HCT116 (cell line): ENCODE results near the gene KMT2C. TPM values are rescaled to one million over a fixed set of nuclear protein-coding genes. Genes with fewer than 3 reads are reported as not detected.

Experiments used
- ATAC-seq: fragments of 200-7000 bp; cut with Tn5 transposase; 2 replicates; pipeline ENCODE4 v1.9.1; 2020; ENCODE audit warnings: mild to moderate bottlenecking, moderate library complexity
- BruUV-seq: library from RNA; stranded (reverse); fragments of 400-500 nt; replicated peaks from 2 replicates; lab custom pipeline; 2021; lab: Mats Ljungman, UMichigan
- CTCF ChIA-PET: fragments of 300-600 bp; sonication (Branson Sonifier 250); formaldehyde crosslinking; loops from one replicate; lab custom pipeline; 2021; ENCODE audit warnings: antibody characterized with exemption; lab: Charles Lee
- POLR2A ChIA-PET: fragments of 300-600, 350-600 bp; sonication (Branson Sonifier 250); formaldehyde crosslinking; loops from one replicate; lab custom pipeline; 2021; ENCODE audit warnings: antibody characterized with exemption; lab: Charles Lee
- RAD21 ChIA-PET, 2 experiments: fragments of 300-600 bp; sonication (Branson Sonifier 250); formaldehyde crosslinking; loops; one replicate each; lab custom pipeline; 2023; ENCODE audit warnings: low total read pairs in 2 of 2; ENCODE audit not compliant: uncharacterized antibody in 2 of 2, unreplicated experiment in 2 of 2, low non-redundant PET in 1 of 2; lab: Charles Lee
- DNase-seq: peaks from one replicate; pipeline ENCODE4 v3.0.0-alpha.2; 2010; ENCODE audit warnings: low read depth, low spot score
- H2AFZ ChIP-seq: fragments of 200-600 bp; shearing (Covaris generic), sonication (generic); 2 replicates; pipeline ENCODE4 v1.6.1; 2017; ENCODE audit warnings: low read depth, mixed run types, mixed read lengths, antibody characterized with exemption, low read length; ENCODE audit not compliant: poor library complexity, severe bottlenecking
- H3K27ac ChIP-seq: 2 replicates; pipeline ENCODE4 v1.5.1; 2012; ENCODE audit warnings: low read depth, low read length
- H3K27me3 ChIP-seq: fragments of 200-600 bp; sonication (generic); 2 replicates; pipeline ENCODE4 v1.6.1; 2016; ENCODE audit warnings: mixed run types, low read length, mixed read lengths; ENCODE audit not compliant: insufficient read depth
- H3K36me3 ChIP-seq, 2 experiments: fragments of 200-500 bp in 1 of 2; fragments of 200-600 bp in 1 of 2; sonication (Bioruptor generic) in 1 of 2; sonication (generic) in 1 of 2; 2 replicates each; pipeline versions ENCODE4 v1.5.1 to v1.6.1; 2014 to 2016; ENCODE audit warnings: low read length in 2 of 2, inconsistent platforms in 1 of 2, mixed read lengths in 1 of 2, mixed run types in 1 of 2; ENCODE audit not compliant: insufficient read depth in 2 of 2, control insufficient read depth in 1 of 2
- H3K4me1 ChIP-seq, 2 experiments: fragments of 200-600 bp in 1 of 2; sonication (generic) in 1 of 2; 2 replicates each; pipeline versions ENCODE4 v1.5.1 to v1.6.1; 2012 to 2017; ENCODE audit warnings: low read length in 2 of 2, inconsistent platforms in 1 of 2, mild to moderate bottlenecking in 1 of 2, mixed read lengths in 1 of 2, mixed run types in 1 of 2, moderate library complexity in 1 of 2; ENCODE audit not compliant: insufficient read depth in 2 of 2, control insufficient read depth in 1 of 2
- H3K4me2 ChIP-seq: fragments of 200-600 bp; sonication (generic); 2 replicates; pipeline ENCODE4 v1.6.1; 2017; ENCODE audit warnings: mixed run types, low read length, mixed read lengths
- H3K4me3 ChIP-seq, 2 experiments: fragments of 200-600 bp in 1 of 2; sonication (generic) in 1 of 2; replicated peaks in 1 of 2; 2 replicates each; pipeline ENCODE4 v1.5.1; 2011 to 2016; ENCODE audit warnings: low read length in 2 of 2, control low read depth in 1 of 2, low read depth in 1 of 2, mild to moderate bottlenecking in 1 of 2, mixed read lengths in 1 of 2, mixed run types in 1 of 2
- H3K79me2 ChIP-seq: fragments of 200-600 bp; sonication (generic); 2 replicates; pipeline ENCODE4 v1.6.1; 2017; ENCODE audit warnings: mild to moderate bottlenecking, mixed run types, low read length, moderate library complexity, mixed read lengths; ENCODE audit not compliant: insufficient read depth
- H3K9ac ChIP-seq: fragments of 200-600 bp; sonication (generic); 2 replicates; pipeline ENCODE4 v1.6.1; 2016; ENCODE audit warnings: low read length, mixed read lengths
- H3K9me2 ChIP-seq: fragments of 200-600 bp; sonication (generic), shearing (Covaris generic); 2 replicates; pipeline ENCODE4 v1.6.1; 2017; ENCODE audit warnings: mixed run types, mild to moderate bottlenecking, moderate library complexity; ENCODE audit not compliant: insufficient read depth
- H3K9me3 ChIP-seq, 2 experiments: fragments of 200-500 bp in 1 of 2; fragments of 200-600 bp in 1 of 2; sonication (Bioruptor generic) in 1 of 2; sonication (generic) in 1 of 2; 2 replicates each; pipeline ENCODE4 v1.6.1; 2014 to 2017; ENCODE audit warnings: low read length in 2 of 2, mixed read lengths in 2 of 2, inconsistent platforms in 1 of 2, low read depth in 1 of 2, mild to moderate bottlenecking in 1 of 2, mixed run types in 1 of 2, moderate library complexity in 1 of 2; ENCODE audit not compliant: control insufficient read depth in 1 of 2, insufficient read depth in 1 of 2
- H4K20me1 ChIP-seq: fragments of 200-600 bp; sonication (generic), shearing (Covaris generic); 2 replicates; pipeline ENCODE4 v1.6.1; 2017; ENCODE audit warnings: mixed run types, mild to moderate bottlenecking, moderate library complexity; ENCODE audit not compliant: insufficient read depth
- FOSL1 ChIP-seq: IDR thresholded peaks from 2 replicates; pipeline ENCODE4 v1.6.1; 2012; ENCODE audit warnings: low read depth
- POLR2A ChIP-seq: IDR thresholded peaks from 2 replicates; pipeline ENCODE4 v1.7.0; 2011; ENCODE audit warnings: borderline replicate concordance; ENCODE audit not compliant: insufficient read depth, insufficient read length; ENCODE audit errors: extremely low read depth
- POLR2AphosphoS5 ChIP-seq: IDR thresholded peaks from 2 replicates; pipeline ENCODE4 v1.6.1; 2011; ENCODE audit warnings: mild to moderate bottlenecking, low read depth, low read length, moderate library complexity
- TCF7L2 ChIP-seq: IDR thresholded peaks from 2 replicates; pipeline ENCODE4 v1.7.0; 2011; ENCODE audit warnings: borderline replicate concordance, inconsistent platforms; ENCODE audit not compliant: insufficient read depth, insufficient read length; ENCODE audit errors: extremely low read depth
- intact Hi-C: fragments of 100-400 bp; cut with micrococcal nuclease; formaldehyde crosslinking; loops from 2 replicates; pipeline ENCODE4 v1.10.0; 2022
- total RNA-seq: library from RNA; stranded (reverse); gene quantifications from one replicate; pipeline ENCODE4 v1.2.1, GENCODE V29; 2021; ENCODE audit not compliant: unreplicated experiment
- TF ChIP-seq, protein P1 (sequence below): IDR thresholded peaks from 2 replicates; pipeline ENCODE4 v1.6.1; 2012; ENCODE audit warnings: low read depth

The KMT2C gene
- total RNA-seq, 1 experiment from 2014 or later: 22.9 TPM

DNA sequence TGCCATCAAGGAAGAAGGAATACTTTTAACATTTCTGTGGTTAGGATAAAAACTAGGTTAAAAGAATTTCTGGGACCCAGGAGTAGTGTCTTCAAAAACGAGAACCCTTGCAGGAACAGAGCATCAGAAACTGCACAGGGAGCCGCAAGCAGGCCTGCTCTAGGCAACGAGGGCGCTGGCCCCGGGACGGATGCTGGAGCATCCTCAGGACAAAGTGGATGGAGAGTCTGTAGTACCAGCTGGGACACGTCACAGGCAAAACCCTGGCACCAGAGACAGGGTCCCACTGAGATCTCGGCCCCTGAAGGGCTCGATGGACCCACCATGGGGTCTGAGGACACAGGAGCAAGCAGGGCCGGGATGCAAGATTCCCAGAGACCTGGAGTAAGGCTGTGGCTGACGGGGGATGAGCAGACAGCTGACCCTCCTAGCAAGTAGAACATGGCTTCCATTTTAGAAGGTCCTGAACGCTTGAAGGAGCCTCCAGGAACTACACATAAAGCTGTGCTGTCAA, 303.8 kb downstream of the KMT2C start:
- Histone ChIP-seq H3K4me2 (no peak overlapping the region), H3K4me1 (no peaks in the 10 kb centered on the region), H3K9me3 (no peaks in the 10 kb centered on the region), H4K20me1 (no peaks in the 10 kb centered on the region), H2AFZ (no peak overlapping the region), H3K27ac (no peak overlapping the region), H3K4me3 (no peak overlapping the region), H3K9me2 (no peaks in the 10 kb centered on the region), H3K9ac (no peak overlapping the region), H3K27me3 (no peaks in the 10 kb centered on the region), H3K79me2 (no peaks in the 10 kb centered on the region), H3K36me3 (peaks cover 0 to 4% of the 10 kb centered on the region in 2 experiments; a peak in 1 of 4 replicates)
- ChIA-PET RAD21 (no interaction called here), CTCF (no interaction called here), POLR2A (no interaction called here)
- DNase-seq (no peak), ATAC-seq (no peak)
- no TSS peak for BruUV-seq
- TF ChIP-seq POLR2AphosphoS5 (no peak), FOSL1 (no peak), TCF7L2 (no peak), POLR2A (no peak)
- TF ChIP-seq, protein P1, sequence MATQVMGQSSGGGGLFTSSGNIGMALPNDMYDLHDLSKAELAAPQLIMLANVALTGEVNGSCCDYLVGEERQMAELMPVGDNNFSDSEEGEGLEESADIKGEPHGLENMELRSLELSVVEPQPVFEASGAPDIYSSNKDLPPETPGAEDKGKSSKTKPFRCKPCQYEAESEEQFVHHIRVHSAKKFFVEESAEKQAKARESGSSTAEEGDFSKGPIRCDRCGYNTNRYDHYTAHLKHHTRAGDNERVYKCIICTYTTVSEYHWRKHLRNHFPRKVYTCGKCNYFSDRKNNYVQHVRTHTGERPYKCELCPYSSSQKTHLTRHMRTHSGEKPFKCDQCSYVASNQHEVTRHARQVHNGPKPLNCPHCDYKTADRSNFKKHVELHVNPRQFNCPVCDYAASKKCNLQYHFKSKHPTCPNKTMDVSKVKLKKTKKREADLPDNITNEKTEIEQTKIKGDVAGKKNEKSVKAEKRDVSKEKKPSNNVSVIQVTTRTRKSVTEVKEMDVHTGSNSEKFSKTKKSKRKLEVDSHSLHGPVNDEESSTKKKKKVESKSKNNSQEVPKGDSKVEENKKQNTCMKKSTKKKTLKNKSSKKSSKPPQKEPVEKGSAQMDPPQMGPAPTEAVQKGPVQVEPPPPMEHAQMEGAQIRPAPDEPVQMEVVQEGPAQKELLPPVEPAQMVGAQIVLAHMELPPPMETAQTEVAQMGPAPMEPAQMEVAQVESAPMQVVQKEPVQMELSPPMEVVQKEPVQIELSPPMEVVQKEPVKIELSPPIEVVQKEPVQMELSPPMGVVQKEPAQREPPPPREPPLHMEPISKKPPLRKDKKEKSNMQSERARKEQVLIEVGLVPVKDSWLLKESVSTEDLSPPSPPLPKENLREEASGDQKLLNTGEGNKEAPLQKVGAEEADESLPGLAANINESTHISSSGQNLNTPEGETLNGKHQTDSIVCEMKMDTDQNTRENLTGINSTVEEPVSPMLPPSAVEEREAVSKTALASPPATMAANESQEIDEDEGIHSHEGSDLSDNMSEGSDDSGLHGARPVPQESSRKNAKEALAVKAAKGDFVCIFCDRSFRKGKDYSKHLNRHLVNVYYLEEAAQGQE: no peak
- intact Hi-C loops: no loop called here
